Adrenal gland (tissue), 12 donors: ENCODE results near the gene TMCC2. TPM values are rescaled to one million over a fixed set of nuclear protein-coding genes. Genes with fewer than 3 reads are reported as not detected.
A peak's percentile ranks its signal among the peaks of the same experiment; 100 is the strongest.

ENCODE experiments used
- DNase-seq, 7 donors: peaks; one replicate each; pipeline ENCODE4 v3.0.0-alpha.2; 2019 to 2020
- H3K27ac ChIP-seq, 5 donors: fragments of 200-600 bp; sonication (generic) in 4 of 5; 1 replicate in 3 of 5; 2 replicates in 2 of 5; pipeline versions ENCODE4 v1.5.1 to v1.8.0; 2016 to 2020; ENCODE audit warnings: mild to moderate bottlenecking in 1 of 5
- H3K27me3 ChIP-seq: fragments of 200-600 bp; 2 replicates; pipeline ENCODE4 v1.8.0; 2021
- H3K36me3 ChIP-seq, 2 donors: fragments of 200-600 bp; replicated peaks in 1 of 2; 1 replicate in 1 of 2; 2 replicates in 1 of 2; pipeline versions ENCODE4 v1.5.1 to v1.8.0; 2018 to 2022
- H3K4me1 ChIP-seq, 2 donors: fragments of 200-600 bp; replicated peaks in 1 of 2; 1 replicate in 1 of 2; 2 replicates in 1 of 2; pipeline versions ENCODE4 v1.5.1 to v1.8.0; 2018 to 2021
- H3K4me3 ChIP-seq, 4 donors: fragments of 200-600 bp; sonication (generic) in 3 of 4; one replicate each; pipeline ENCODE4 v1.5.1; 2016 to 2018
- H3K9me3 ChIP-seq, 3 donors: fragments of 200-600 bp; sonication (generic) in 1 of 3; replicated peaks in 1 of 3; 1 replicate in 2 of 3; 2 replicates in 1 of 3; pipeline versions ENCODE4 v1.5.1 to v1.8.0; 2016 to 2021
- CTCF ChIP-seq, 6 experiments: fragments of 450-650 bp in 4 of 6; fragments of 200-600 bp in 2 of 6; sonication (generic) in 1 of 6; IDR thresholded peaks; 1 replicate in 5 of 6; 2 replicates in 1 of 6; pipeline versions ENCODE4 v1.5.1 to v1.8.0; 2016 to 2021; ENCODE audit warnings: antibody characterized with exemption in 6 of 6, mild to moderate bottlenecking in 2 of 6, moderate library complexity in 1 of 6
- POLR2A ChIP-seq, 2 donors: fragments of 450-650 bp; IDR thresholded peaks; one replicate each; pipeline ENCODE4 v1.6.1; 2017; ENCODE audit warnings: antibody characterized with exemption in 2 of 2, mild to moderate bottlenecking in 2 of 2, moderate library complexity in 1 of 2
- WGBS, 4 donors: extraction: QIAGEN DNeasy Blood & Tissue Kit in 2 of 4; methylation state at CpG; one replicate each; pipeline versions ENCODE4 v1.1.5 to v1.1.7; 2013 to 2017; 5-methylcytosine and 5-hydroxymethylcytosine counted together
- intact Hi-C, 2 donors: fragments of 100-400 bp; cut with DNase I; formaldehyde crosslinking; loops; one replicate each; pipeline versions ENCODE4 v1.14.1 to v1.15.0; 2022 to 2023
- polyA plus RNA-seq, 3 donors: library from polyadenylated mRNA; stranded (reverse); fragments of 200-250 nt in 2 of 3; fragments of 350-450 nt in 1 of 3; fragmentation: Illumina TruSeq in 1 of 3; extraction: RNeasy Lipid Tissue Mini Kit (QIAGEN cat#74804) in 1 of 3; gene quantifications; one replicate each; pipeline ENCODE4 v1.2.3, GENCODE V29; 2013 to 2014
- total RNA-seq, 9 donors: library from RNA; depleted of rRNA in 4 of 9; stranded (reverse); fragments of >200 nt in 4 of 9; fragments of 120-200 nt in 1 of 9; fragmentation: NEBNext Ultra II Directional in 1 of 9; extraction: Animal tissue kit (Norgen Biotek cat#: 25700) in 1 of 9; gene quantifications; one replicate each; pipeline versions ENCODE4 v1.1.0 to v1.2.4, GENCODE V29; 2013 to 2023
- donor health status: healthy with polysubstance abuse.
- donor health status: Bipolar disorder and iron deficiency.
- donor health status: DM: yes; HTN: yes; CAD: no.
- donor health status: DM: no; HTN: no; CAD: no.
- donor health status: DM: no; HTN: no; CAD: no.
- donor health status: DM: yes; HTN: yes; CAD: no.

Gene TMCC2
- total and polyA plus RNA-seq, 12 donors: 2.3 to 33.2 (median 7.5) TPM

- Histone ChIP-seq H3K27me3 (no peaks in the 10 kb centered on the region), H3K4me3 (no peak overlapping the region), H3K27ac (peak overlapping the region in 1 of 5 donors; percentile 58), H3K36me3 (peaks cover 0 to 2% of the 10 kb centered on the region in 2 donors), H3K4me1 (peaks cover 14 to 48% of the 10 kb centered on the region in 2 donors), H3K9me3 (no peaks in the 10 kb centered on the region)
- no peak for DNase-seq
- intact Hi-C loops: no loop called here
- 81 to 85% (median 83%) methylated on average over 8 of the region's 8 CpGs for whole genome bisulfite sequencing, 4 donors
- TF ChIP-seq CTCF (IDR thresholded peaks at IDR 0.05) (no peak), POLR2A (IDR thresholded peaks at IDR 0.05) (no peak)
These were observed 35.5 kb upstream of the TMCC2 start for GRCh38 chr1:205192287-205192686.

- intact Hi-C loops: no loop called here
- TF ChIP-seq POLR2A (IDR thresholded peaks at IDR 0.05): no peak
- no peak for TF ChIP-seq CTCF (IDR thresholded peaks at IDR 0.05)
- Histone ChIP-seq H3K27ac (no peak overlapping the region), H3K4me1 (peaks cover 7 to 23% of the 10 kb centered on the region in 2 donors), H3K36me3 (no peaks in the 10 kb centered on the region), H3K27me3 (no peaks in the 10 kb centered on the region), H3K4me3 (no peak overlapping the region), H3K9me3 (no peaks in the 10 kb centered on the region)
- WGBS, 4 donors: 78 to 82% (median 81%) methylated on average over 9 of the region's 9 CpGs
- DNase-seq: no peak
These were observed 28.4 kb upstream of the TMCC2 start for GRCh38 chr1:205199090-205199930.

DNA sequence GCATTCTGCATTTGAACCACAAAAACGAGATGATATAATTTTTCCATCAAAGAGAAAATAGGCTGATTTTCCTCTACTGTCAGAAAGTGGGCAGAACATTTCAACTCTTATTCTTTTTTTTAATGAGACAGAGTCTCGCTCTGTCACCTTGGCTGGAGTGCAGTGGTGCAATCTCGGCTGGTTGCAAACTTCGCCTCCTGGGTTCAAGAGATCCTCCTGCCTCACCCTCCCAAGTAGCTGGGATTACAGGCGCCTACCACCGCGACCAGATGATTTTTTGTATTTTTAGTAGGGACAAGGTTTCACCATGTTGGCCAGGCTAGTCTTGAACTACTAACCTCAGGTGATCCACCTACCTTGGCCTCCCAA is 27.8 kb upstream of the TMCC2 start:
- Histone ChIP-seq H3K27me3 (no peaks in the 10 kb centered on the region), H3K4me3 (no peak overlapping the region), H3K27ac (no peak overlapping the region), H3K4me1 (peaks cover 12 to 23% of the 10 kb centered on the region in 2 donors), H3K36me3 (no peaks in the 10 kb centered on the region), H3K9me3 (no peaks in the 10 kb centered on the region)
- no peak for DNase-seq
- intact Hi-C loops: no loop called here
- whole genome bisulfite sequencing, 4 donors: 91 to 96% (median 92%) methylated on average over 7 of the region's 7 CpGs
- TF ChIP-seq POLR2A (IDR thresholded peaks at IDR 0.05): no peak
- TF ChIP-seq CTCF (IDR thresholded peaks at IDR 0.05): no peak

- peaks cover 12 to 17% of the 10 kb centered on the region in 2 donors for H3K4me1 ChIP-seq
- no peaks in the 10 kb centered on the region for H3K9me3 ChIP-seq
- H3K36me3 ChIP-seq: no peaks in the 10 kb centered on the region
- TF ChIP-seq POLR2A (IDR thresholded peaks at IDR 0.05) (no peak), CTCF (IDR thresholded peaks at IDR 0.05) (no peak)
- H3K27ac ChIP-seq: no peak overlapping the region
- DNase-seq: no peak
- H3K27me3 ChIP-seq: no peaks in the 10 kb centered on the region
- intact Hi-C loops: no loop called here
- no peak overlapping the region for H3K4me3 ChIP-seq
These were observed 23.2 kb upstream of the TMCC2 start for GRCh38 chr1:205204552-205204951.
